GM12878 (cell line): Measurements from ENCODE around the gene N4BP3. TPM values are rescaled to one million over a fixed set of nuclear protein-coding genes. Genes with fewer than 3 reads are reported as not detected.

ENCODE experiments used
- BMI1 ChIP-seq: fragments of 450-650 bp; IDR thresholded peaks from 2 replicates; pipeline ENCODE4 v1.6.1; 2016; ENCODE audit warnings: mild to moderate bottlenecking, moderate library complexity, borderline replicate concordance
- CBFB ChIP-seq: IDR thresholded peaks from 2 replicates; pipeline ENCODE4 v1.6.1; 2016; ENCODE audit warnings: antibody characterized with exemption, low read depth
- CEBPB ChIP-seq, 2 experiments: fragments of 150-350 bp in 1 of 2; IDR thresholded peaks; 2 replicates each; pipeline ENCODE4 v1.6.1; 2012 to 2014; ENCODE audit warnings: low read depth in 2 of 2, low read length in 2 of 2, borderline replicate concordance in 1 of 2, inconsistent platforms in 1 of 2
- CHD2 ChIP-seq: IDR thresholded peaks from 2 replicates; pipeline ENCODE4 v1.6.1; 2011; ENCODE audit warnings: low read depth, low read length, improper control_type of control experiment, borderline replicate concordance
- CHD4 ChIP-seq: fragments of 200-600 bp; sonication (generic); IDR thresholded peaks from 2 replicates; pipeline ENCODE4 v1.6.1; 2016; ENCODE audit warnings: mild to moderate bottlenecking
- EED ChIP-seq: sonication (generic); IDR thresholded peaks from 2 replicates; pipeline ENCODE4 v1.6.1; 2016; ENCODE audit warnings: antibody characterized with exemption, low read depth
- IRF5 ChIP-seq: fragments of 450-650 bp; IDR thresholded peaks from 2 replicates; pipeline ENCODE4 v1.6.1; 2017; ENCODE audit warnings: borderline replicate concordance
- JUND ChIP-seq: IDR thresholded peaks from 2 replicates; pipeline ENCODE4 v1.6.1; 2012; ENCODE audit warnings: low read depth, mild to moderate bottlenecking, low read length, improper control_type of control experiment, moderate library complexity
- PML ChIP-seq: IDR thresholded peaks from 2 replicates; pipeline ENCODE4 v1.6.1; 2012; ENCODE audit warnings: low read length, inconsistent platforms
- TARDBP ChIP-seq: IDR thresholded peaks from 2 replicates; pipeline ENCODE4 v1.6.1; 2016; ENCODE audit warnings: borderline replicate concordance
- TBL1XR1 ChIP-seq: IDR thresholded peaks from 2 replicates; pipeline ENCODE4 v1.6.1; 2012; ENCODE audit warnings: low read depth, low read length, improper control_type of control experiment
- ZNF274 ChIP-seq: IDR thresholded peaks from one replicate; pipeline ENCODE4 v1.8.0; 2011; ENCODE audit not compliant: insufficient read length, insufficient read depth
- polyA plus RNA-seq, 11 experiments: library from polyadenylated mRNA; depleted of rRNA in 4 of 11; unstranded in 6 of 11; stranded (reverse) in 5 of 11; fragments of >200 nt; fragmentation: Nextera tagmentation in 4 of 11; fragmentation: Illumina TruSeq in 1 of 11; extraction: Ambion mirVana in 4 of 11; extraction: Trizol in 1 of 11; gene quantifications; 1 replicate in 1 of 11; 2 replicates in 10 of 11; pipeline versions ENCODE4 v1.2.1 to v1.2.3, GENCODE V29; 2011 to 2016; ENCODE audit warnings: inconsistent platforms in 2 of 11, missing spikeins in 2 of 11, low read depth in 1 of 11
- total RNA-seq, 4 experiments: library from RNA; depleted of rRNA in 3 of 4; stranded (reverse); fragments of >200 nt in 3 of 4; fragmentation: Illumina TruSeq in 1 of 4; extraction: Trizol in 1 of 4; gene quantifications; 2 replicates each; pipeline versions ENCODE4 v1.2.1 to v1.2.3, GENCODE V29; 2013 to 2021
- TF ChIP-seq, protein P1 (sequence below): IDR thresholded peaks from 2 replicates; pipeline ENCODE4 v1.6.1; 2012; ENCODE audit warnings: improper control_type of control experiment, low read depth, low read length; ENCODE audit not compliant: insufficient replicate concordance
- TF ChIP-seq, protein P2 (sequence below): fragments of 450-650 bp; IDR thresholded peaks from 2 replicates; pipeline ENCODE4 v1.6.1; 2017; ENCODE audit warnings: mild to moderate bottlenecking, moderate library complexity

The N4BP3 gene
- total and polyA plus RNA-seq, 10 of the 15 experiments (the other 5 are each of a cell fraction or from before 2014, with no cell fraction given): 0.06 to 13.0 (median 4.3) TPM

- TF ChIP-seq, protein P1, sequence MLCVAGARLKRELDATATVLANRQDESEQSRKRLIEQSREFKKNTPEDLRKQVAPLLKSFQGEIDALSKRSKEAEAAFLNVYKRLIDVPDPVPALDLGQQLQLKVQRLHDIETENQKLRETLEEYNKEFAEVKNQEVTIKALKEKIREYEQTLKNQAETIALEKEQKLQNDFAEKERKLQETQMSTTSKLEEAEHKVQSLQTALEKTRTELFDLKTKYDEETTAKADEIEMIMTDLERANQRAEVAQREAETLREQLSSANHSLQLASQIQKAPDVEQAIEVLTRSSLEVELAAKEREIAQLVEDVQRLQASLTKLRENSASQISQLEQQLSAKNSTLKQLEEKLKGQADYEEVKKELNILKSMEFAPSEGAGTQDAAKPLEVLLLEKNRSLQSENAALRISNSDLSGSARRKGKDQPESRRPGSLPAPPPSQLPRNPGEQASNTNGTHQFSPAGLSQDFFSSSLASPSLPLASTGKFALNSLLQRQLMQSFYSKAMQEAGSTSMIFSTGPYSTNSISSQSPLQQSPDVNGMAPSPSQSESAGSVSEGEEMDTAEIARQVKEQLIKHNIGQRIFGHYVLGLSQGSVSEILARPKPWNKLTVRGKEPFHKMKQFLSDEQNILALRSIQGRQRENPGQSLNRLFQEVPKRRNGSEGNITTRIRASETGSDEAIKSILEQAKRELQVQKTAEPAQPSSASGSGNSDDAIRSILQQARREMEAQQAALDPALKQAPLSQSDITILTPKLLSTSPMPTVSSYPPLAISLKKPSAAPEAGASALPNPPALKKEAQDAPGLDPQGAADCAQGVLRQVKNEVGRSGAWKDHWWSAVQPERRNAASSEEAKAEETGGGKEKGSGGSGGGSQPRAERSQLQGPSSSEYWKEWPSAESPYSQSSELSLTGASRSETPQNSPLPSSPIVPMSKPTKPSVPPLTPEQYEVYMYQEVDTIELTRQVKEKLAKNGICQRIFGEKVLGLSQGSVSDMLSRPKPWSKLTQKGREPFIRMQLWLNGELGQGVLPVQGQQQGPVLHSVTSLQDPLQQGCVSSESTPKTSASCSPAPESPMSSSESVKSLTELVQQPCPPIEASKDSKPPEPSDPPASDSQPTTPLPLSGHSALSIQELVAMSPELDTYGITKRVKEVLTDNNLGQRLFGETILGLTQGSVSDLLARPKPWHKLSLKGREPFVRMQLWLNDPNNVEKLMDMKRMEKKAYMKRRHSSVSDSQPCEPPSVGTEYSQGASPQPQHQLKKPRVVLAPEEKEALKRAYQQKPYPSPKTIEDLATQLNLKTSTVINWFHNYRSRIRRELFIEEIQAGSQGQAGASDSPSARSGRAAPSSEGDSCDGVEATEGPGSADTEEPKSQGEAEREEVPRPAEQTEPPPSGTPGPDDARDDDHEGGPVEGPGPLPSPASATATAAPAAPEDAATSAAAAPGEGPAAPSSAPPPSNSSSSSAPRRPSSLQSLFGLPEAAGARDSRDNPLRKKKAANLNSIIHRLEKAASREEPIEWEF: no peak
- TF ChIP-seq CHD2: no peak
- no peak for TF ChIP-seq CEBPB (IDR thresholded peaks at IDR 0.05; ENCODE audit: borderline replicate concordance in 1 of 2, low read depth in 2 of 2, low read length in 2 of 2)
- no peak for TF ChIP-seq TBL1XR1
- TF ChIP-seq BMI1: no peak
- no peak for TF ChIP-seq CBFB
- TF ChIP-seq, protein P2, sequence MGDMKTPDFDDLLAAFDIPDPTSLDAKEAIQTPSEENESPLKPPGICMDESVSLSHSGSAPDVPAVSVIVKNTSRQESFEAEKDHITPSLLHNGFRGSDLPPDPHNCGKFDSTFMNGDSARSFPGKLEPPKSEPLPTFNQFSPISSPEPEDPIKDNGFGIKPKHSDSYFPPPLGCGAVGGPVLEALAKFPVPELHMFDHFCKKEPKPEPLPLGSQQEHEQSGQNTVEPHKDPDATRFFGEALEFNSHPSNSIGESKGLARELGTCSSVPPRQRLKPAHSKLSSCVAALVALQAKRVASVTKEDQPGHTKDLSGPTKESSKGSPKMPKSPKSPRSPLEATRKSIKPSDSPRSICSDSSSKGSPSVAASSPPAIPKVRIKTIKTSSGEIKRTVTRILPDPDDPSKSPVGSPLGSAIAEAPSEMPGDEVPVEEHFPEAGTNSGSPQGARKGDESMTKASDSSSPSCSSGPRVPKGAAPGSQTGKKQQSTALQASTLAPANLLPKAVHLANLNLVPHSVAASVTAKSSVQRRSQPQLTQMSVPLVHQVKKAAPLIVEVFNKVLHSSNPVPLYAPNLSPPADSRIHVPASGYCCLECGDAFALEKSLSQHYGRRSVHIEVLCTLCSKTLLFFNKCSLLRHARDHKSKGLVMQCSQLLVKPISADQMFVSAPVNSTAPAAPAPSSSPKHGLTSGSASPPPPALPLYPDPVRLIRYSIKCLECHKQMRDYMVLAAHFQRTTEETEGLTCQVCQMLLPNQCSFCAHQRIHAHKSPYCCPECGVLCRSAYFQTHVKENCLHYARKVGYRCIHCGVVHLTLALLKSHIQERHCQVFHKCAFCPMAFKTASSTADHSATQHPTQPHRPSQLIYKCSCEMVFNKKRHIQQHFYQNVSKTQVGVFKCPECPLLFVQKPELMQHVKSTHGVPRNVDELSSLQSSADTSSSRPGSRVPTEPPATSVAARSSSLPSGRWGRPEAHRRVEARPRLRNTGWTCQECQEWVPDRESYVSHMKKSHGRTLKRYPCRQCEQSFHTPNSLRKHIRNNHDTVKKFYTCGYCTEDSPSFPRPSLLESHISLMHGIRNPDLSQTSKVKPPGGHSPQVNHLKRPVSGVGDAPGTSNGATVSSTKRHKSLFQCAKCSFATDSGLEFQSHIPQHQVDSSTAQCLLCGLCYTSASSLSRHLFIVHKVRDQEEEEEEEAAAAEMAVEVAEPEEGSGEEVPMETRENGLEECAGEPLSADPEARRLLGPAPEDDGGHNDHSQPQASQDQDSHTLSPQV: no peak
- no peak for TF ChIP-seq EED
- no peak for TF ChIP-seq PML
- no peak for TF ChIP-seq ZNF274
- no peak for TF ChIP-seq JUND
- no peak for TF ChIP-seq IRF5
- no peak for TF ChIP-seq CHD4
- TF ChIP-seq TARDBP: no peak
Measured at GRCh38 chr5:178126556-178126955, 13.2 kb downstream of the N4BP3 start (continued).
